Measurements from ENCODE around the gene FCHO1.
A peak's percentile ranks its signal among the peaks of the same experiment; 100 is the strongest.

The FCHO1 gene

DNA sequence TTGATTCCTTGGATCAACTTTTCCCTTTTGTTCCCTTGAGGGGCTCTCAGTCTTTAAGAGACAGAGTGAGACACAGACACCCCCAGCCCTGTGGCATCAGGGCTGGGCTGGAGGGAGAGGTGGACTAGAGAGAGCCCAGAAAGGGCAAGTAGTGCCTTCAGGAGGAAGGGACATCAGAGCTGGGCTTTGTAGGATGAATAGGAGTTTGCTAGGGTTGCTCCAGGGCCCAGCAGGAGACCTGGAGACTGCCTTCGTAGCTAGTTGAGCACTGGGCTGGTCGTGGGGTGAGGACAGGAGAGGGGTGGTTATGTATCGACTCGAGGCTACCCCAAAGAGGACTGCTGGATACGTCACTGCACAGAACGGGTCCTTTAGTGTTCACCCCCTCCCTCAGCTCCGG is 26.6 kb upstream of the FCHO1 start:
- no peak overlapping the region for H3K4me2 ChIP-seq
- TF ChIP-seq, protein P1, sequence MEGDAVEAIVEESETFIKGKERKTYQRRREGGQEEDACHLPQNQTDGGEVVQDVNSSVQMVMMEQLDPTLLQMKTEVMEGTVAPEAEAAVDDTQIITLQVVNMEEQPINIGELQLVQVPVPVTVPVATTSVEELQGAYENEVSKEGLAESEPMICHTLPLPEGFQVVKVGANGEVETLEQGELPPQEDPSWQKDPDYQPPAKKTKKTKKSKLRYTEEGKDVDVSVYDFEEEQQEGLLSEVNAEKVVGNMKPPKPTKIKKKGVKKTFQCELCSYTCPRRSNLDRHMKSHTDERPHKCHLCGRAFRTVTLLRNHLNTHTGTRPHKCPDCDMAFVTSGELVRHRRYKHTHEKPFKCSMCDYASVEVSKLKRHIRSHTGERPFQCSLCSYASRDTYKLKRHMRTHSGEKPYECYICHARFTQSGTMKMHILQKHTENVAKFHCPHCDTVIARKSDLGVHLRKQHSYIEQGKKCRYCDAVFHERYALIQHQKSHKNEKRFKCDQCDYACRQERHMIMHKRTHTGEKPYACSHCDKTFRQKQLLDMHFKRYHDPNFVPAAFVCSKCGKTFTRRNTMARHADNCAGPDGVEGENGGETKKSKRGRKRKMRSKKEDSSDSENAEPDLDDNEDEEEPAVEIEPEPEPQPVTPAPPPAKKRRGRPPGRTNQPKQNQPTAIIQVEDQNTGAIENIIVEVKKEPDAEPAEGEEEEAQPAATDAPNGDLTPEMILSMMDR (conservative IDR thresholded peaks at IDR 0.05; ENCODE audit: low read depth, low read length) = no peak
- peaks cover 14% of the 10 kb centered on the region; the same call in 1 of the 2 replicates for H3K79me2 ChIP-seq (ENCODE audit: insufficient read depth, low read depth)
- peaks cover 10% of the 10 kb centered on the region for H3K4me1 ChIP-seq (ENCODE audit: low read depth, poor library complexity, severe bottlenecking)
- no peaks in the 10 kb centered on the region for H3K27me3 ChIP-seq (ENCODE audit: insufficient read depth, low read depth)
- no peaks in the 10 kb centered on the region for H4K20me1 ChIP-seq (ENCODE audit: insufficient read depth)
- H3K36me3 ChIP-seq (ENCODE audit: insufficient read depth) = no peaks in the 10 kb centered on the region
- H3K9ac ChIP-seq = no peak overlapping the region
- H3K27ac ChIP-seq = no peak overlapping the region
- no peak overlapping the region for H2AFZ ChIP-seq (ENCODE audit: low read depth)
- no peak overlapping the region for H3K4me3 ChIP-seq (IDR thresholded peaks at IDR 0.05; ENCODE audit: insufficient read depth, low read depth, low read length)

DNA sequence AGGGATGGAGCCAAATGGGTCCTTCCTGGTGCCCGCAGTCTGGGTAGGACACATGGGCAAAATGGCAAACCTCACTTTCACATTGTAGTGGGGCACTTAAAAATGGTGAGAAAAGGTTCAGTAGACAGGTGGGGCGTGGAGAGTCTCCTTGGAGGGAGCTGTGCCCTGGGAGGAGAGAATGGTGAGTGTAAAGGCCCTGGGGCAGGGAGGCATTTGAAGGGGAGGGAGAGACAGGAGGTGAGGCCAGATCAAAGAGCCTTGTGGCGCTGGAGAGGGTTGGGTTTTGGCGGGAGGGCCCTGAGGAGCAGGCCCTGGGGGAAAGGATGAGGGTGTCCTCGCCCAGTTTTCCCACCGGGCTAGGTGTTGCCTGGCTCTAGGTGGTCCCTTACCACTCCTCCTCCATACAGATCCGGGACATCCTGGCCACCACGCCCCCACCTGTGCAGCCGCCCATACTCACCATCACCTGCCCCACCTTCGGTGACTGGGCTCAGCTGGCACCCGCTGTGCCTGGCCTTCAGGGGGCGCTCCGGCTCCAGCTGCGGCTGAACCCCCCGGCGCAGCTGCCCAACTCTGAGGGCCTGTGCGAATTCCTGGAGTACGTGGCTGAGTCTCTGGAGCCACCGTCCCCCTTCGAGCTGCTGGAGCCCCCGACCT is 25.7 kb upstream of the FCHO1 start:
- peaks cover 5% of the 10 kb centered on the region for H3K4me1 ChIP-seq (ENCODE audit: low read depth, poor library complexity, severe bottlenecking)
- H2AFZ ChIP-seq (ENCODE audit: low read depth) = no peak overlapping the region
- TF ChIP-seq, protein P1 (conservative IDR thresholded peaks at IDR 0.05; ENCODE audit: low read depth, low read length) = peak; percentile 33; the same call in 1 of the 2 replicates
- peaks cover 6% of the 10 kb centered on the region; the same call in 1 of the 2 replicates for H3K79me2 ChIP-seq (ENCODE audit: insufficient read depth, low read depth)
- no peak overlapping the region for H3K27ac ChIP-seq
- H3K27me3 ChIP-seq (ENCODE audit: insufficient read depth, low read depth) = no peaks in the 10 kb centered on the region
- no peaks in the 10 kb centered on the region for H3K36me3 ChIP-seq (ENCODE audit: insufficient read depth)
- H3K9ac ChIP-seq = no peak overlapping the region
- H3K4me3 ChIP-seq (IDR thresholded peaks at IDR 0.05; ENCODE audit: insufficient read depth, low read depth, low read length) = no peak overlapping the region
- H3K4me2 ChIP-seq = no peak overlapping the region
- H4K20me1 ChIP-seq (ENCODE audit: insufficient read depth) = no peaks in the 10 kb centered on the region

GRCh38 chr19:17726136-17726741 is 25.0 kb upstream of the FCHO1 start:
- Histone ChIP-seq H4K20me1 (ENCODE audit: insufficient read depth) (no peaks in the 10 kb centered on the region), H2AFZ (ENCODE audit: low read depth) (no peak overlapping the region)

GRCh38 chr19:17726964-17727773 is 24.1 kb upstream of the FCHO1 start:
- H3K4me3 ChIP-seq (IDR thresholded peaks at IDR 0.05; ENCODE audit: insufficient read depth, low read depth, low read length) = no peak overlapping the region
- no peak overlapping the region for H3K27ac ChIP-seq
- H3K4me2 ChIP-seq = no peak overlapping the region
- H4K20me1 ChIP-seq (ENCODE audit: insufficient read depth) = no peaks in the 10 kb centered on the region
- H3K27me3 ChIP-seq (ENCODE audit: insufficient read depth, low read depth) = no peaks in the 10 kb centered on the region
- H2AFZ ChIP-seq (ENCODE audit: low read depth) = no peak overlapping the region
- H3K36me3 ChIP-seq (ENCODE audit: insufficient read depth) = no peaks in the 10 kb centered on the region
- no peaks in the 10 kb centered on the region for H3K4me1 ChIP-seq (ENCODE audit: low read depth, poor library complexity, severe bottlenecking)
- H3K79me2 ChIP-seq (ENCODE audit: insufficient read depth, low read depth) = no peaks in the 10 kb centered on the region
- TF ChIP-seq, protein P1 (conservative IDR thresholded peaks at IDR 0.05; ENCODE audit: low read depth, low read length) = no peak
- H3K9ac ChIP-seq = no peak overlapping the region

More at GRCh38 chr19:17726136-17726741, 25.0 kb upstream of the FCHO1 start:
- Histone ChIP-seq H3K4me2 (no peak overlapping the region), H3K27ac (no peak overlapping the region), H3K4me1 (ENCODE audit: low read depth, poor library complexity, severe bottlenecking) (no peaks in the 10 kb centered on the region), H3K79me2 (ENCODE audit: insufficient read depth, low read depth) (peaks cover under 1% of the 10 kb centered on the region; the same call in 1 of the 2 replicates), H3K27me3 (ENCODE audit: insufficient read depth, low read depth) (no peaks in the 10 kb centered on the region), H3K36me3 (ENCODE audit: insufficient read depth) (no peaks in the 10 kb centered on the region), H3K4me3 (IDR thresholded peaks at IDR 0.05; ENCODE audit: insufficient read depth, low read depth, low read length) (no peak overlapping the region), H3K9ac (no peak overlapping the region)
- TF ChIP-seq, protein P1 (conservative IDR thresholded peaks at IDR 0.05; ENCODE audit: low read depth, low read length) = no peak

Measured in KMS-11 (cell line).